ENCODE data around the gene GABRA4.

DNA sequence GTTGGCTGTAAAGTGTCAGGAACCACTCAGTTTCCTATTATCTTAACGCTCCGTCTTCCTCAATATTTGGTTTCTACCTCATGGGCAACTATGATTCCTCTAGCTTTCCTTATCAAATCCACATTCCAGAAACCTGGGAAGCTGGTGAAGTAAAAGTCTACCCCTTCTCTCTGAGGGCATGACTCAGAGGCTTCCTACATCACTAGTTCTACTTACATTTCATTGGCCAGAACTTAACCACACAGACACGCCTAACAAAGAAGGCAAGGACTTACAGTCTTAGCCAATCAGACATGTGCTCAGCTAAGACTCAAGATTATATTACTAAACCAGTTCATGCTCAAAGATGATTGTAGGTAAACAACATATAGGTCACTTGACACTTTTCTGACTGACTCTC lies 114.7 kb downstream of the GABRA4 start:
- TF ChIP-seq EZH2phosphoT487 (IDR thresholded peaks at IDR 0.05; ENCODE audit: low read length), result no peak
- TF ChIP-seq, protein P1, sequence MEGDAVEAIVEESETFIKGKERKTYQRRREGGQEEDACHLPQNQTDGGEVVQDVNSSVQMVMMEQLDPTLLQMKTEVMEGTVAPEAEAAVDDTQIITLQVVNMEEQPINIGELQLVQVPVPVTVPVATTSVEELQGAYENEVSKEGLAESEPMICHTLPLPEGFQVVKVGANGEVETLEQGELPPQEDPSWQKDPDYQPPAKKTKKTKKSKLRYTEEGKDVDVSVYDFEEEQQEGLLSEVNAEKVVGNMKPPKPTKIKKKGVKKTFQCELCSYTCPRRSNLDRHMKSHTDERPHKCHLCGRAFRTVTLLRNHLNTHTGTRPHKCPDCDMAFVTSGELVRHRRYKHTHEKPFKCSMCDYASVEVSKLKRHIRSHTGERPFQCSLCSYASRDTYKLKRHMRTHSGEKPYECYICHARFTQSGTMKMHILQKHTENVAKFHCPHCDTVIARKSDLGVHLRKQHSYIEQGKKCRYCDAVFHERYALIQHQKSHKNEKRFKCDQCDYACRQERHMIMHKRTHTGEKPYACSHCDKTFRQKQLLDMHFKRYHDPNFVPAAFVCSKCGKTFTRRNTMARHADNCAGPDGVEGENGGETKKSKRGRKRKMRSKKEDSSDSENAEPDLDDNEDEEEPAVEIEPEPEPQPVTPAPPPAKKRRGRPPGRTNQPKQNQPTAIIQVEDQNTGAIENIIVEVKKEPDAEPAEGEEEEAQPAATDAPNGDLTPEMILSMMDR (IDR thresholded peaks at IDR 0.05; ENCODE audit: low read length), result no peak

Data from MM.1S (cell line).